Kidney epithelial cell (primary cell): Measurements from ENCODE around the gene ZC2HC1B. TPM values are rescaled to one million over a fixed set of nuclear protein-coding genes. Genes with fewer than 3 reads are reported as not detected.

Source experiments
- DNase-seq: peaks from one replicate; pipeline ENCODE4 v3.0.0-alpha.2; 2010; ENCODE audit warnings: low read depth
- H3K27me3 ChIP-seq: 2 replicates; pipeline ENCODE4 v1.6.0; 2011; ENCODE audit warnings: low read length; ENCODE audit not compliant: control insufficient read depth, insufficient read depth
- H3K36me3 ChIP-seq: 2 replicates; pipeline ENCODE4 v1.5.1; 2011; ENCODE audit warnings: low read length; ENCODE audit not compliant: control insufficient read depth, insufficient read depth
- H3K4me3 ChIP-seq: 2 replicates; pipeline ENCODE4 v1.5.1; 2011; ENCODE audit warnings: low read depth, mild to moderate bottlenecking, control low read depth, low read length
- total RNA-seq: library from RNA; depleted of rRNA; stranded (reverse); fragments of >200 nt; gene quantifications from 2 replicates; pipeline ENCODE4 v1.2.3, GENCODE V29; 2015
- TF ChIP-seq, protein P1 (sequence below): IDR thresholded peaks from 2 replicates; pipeline ENCODE4 v1.5.1; 2011; ENCODE audit warnings: mild to moderate bottlenecking, moderate library complexity, low read length, control low read depth, inconsistent platforms; ENCODE audit not compliant: insufficient read depth, poor library complexity, severe bottlenecking

The ZC2HC1B gene, protein sequence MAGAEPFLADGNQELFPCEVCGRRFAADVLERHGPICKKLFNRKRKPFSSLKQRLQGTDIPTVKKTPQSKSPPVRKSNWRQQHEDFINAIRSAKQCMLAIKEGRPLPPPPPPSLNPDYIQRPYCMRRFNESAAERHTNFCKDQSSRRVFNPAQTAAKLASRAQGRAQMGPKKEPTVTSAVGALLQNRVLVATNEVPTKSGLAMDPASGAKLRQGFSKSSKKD
- total RNA-seq, result not detected in 2 replicates

DNA sequence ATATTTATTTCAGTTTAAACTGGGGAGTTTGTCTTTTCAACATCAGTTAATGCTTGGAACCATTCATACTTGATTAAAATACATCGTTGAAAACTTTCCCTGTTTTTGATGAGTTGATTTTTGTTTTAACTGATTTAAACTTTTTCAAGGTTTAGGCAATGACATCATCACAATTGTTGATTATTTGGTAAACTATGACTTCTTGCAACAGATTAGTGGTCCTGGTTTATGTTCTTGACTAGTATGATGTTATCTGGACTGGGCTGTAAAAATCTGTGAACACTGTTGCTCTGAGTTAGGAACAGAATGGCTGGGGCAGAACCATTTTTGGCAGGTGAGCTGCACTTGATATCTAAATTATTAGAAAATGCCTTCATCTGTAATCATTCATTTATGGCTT is at the start of gene ZC2HC1B:
TSS of gene ZC2HC1B (plus strand) at position 241 of the 400 bp plus-strand sequence. CDS start at position 307, 66 bp downstream.
- DNase-seq, result no peak
- no peak within 1 kb of the TSS for H3K4me3 ChIP-seq
- H3K27me3 ChIP-seq, result no peaks in the 10 kb centered on the region
- TF ChIP-seq, protein P1, sequence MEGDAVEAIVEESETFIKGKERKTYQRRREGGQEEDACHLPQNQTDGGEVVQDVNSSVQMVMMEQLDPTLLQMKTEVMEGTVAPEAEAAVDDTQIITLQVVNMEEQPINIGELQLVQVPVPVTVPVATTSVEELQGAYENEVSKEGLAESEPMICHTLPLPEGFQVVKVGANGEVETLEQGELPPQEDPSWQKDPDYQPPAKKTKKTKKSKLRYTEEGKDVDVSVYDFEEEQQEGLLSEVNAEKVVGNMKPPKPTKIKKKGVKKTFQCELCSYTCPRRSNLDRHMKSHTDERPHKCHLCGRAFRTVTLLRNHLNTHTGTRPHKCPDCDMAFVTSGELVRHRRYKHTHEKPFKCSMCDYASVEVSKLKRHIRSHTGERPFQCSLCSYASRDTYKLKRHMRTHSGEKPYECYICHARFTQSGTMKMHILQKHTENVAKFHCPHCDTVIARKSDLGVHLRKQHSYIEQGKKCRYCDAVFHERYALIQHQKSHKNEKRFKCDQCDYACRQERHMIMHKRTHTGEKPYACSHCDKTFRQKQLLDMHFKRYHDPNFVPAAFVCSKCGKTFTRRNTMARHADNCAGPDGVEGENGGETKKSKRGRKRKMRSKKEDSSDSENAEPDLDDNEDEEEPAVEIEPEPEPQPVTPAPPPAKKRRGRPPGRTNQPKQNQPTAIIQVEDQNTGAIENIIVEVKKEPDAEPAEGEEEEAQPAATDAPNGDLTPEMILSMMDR, result no peak
- H3K36me3 ChIP-seq, result no peaks in the 10 kb centered on the region

DNA sequence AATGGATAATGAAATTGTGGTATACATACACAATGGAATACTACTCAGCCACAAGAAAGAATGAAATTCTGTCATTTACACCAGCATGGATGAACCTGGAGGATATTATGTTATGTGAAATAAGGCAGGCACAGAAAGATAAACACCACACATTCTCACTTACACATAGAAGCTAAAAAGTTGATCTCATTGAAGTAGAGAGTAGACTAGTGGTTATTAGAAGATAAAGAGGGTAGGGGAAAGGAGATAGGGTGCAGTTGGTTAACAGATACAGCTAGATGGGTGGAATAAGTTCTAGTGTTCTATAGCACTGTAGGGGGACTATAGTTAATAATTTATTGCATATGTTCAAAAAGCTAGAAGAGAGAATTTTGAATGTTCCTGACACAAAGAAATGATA is 46.7 kb upstream of the ZC2HC1B start:
- TF ChIP-seq, protein P1, result no peak
- no peak overlapping the region for H3K4me3 ChIP-seq
- no peaks in the 10 kb centered on the region for H3K27me3 ChIP-seq
- no peak for DNase-seq
- no peaks in the 10 kb centered on the region for H3K36me3 ChIP-seq

DNA sequence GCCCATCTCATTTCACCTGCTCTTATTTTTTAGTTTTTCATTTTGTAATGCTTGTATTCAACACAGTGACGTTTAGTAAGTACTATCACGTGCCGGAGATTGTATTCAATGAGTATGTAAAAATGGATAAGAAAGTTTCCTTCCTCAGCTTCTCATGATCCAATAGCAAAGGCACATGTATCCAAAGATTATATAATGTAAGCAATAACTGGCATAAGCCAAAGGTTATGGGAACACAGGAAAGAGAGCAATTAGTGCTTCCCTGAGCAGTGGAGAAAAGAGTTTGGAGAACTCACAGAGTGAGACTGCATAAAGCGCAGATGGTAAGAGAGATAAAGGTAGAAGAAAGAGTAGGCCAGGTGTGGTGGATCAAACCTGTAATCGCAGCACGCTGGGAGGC is 42.9 kb upstream of the ZC2HC1B start:
- no peak for DNase-seq
- Histone ChIP-seq H3K27me3 (no peaks in the 10 kb centered on the region), H3K36me3 (no peaks in the 10 kb centered on the region), H3K4me3 (no peak overlapping the region)
- TF ChIP-seq, protein P1, result no peak

DNA sequence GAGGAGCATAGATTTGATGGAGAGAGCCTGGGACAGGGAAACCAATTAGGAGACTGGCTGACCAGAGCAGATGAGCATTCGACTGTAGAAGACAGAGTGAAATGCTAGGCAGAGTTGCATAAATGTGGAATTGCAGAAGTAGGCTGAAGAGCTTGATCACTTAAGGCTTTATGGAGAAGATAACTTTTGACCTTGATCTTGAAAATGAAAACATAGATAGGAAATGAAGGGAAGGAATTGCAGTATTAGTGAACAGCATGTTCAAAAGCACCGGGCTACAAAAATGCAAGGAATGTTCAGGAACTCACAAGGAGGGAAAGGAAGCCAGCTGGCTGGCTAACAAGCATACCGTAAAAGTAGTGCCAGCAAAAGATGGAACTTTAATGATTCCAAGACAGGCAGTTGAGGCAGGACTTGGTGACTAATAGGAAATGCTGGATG is 41.7 kb upstream of the ZC2HC1B start:
- Histone ChIP-seq H3K36me3 (no peaks in the 10 kb centered on the region), H3K27me3 (no peaks in the 10 kb centered on the region), H3K4me3 (no peak overlapping the region)
- TF ChIP-seq, protein P1, result no peak
- DNase-seq, result no peak

DNA sequence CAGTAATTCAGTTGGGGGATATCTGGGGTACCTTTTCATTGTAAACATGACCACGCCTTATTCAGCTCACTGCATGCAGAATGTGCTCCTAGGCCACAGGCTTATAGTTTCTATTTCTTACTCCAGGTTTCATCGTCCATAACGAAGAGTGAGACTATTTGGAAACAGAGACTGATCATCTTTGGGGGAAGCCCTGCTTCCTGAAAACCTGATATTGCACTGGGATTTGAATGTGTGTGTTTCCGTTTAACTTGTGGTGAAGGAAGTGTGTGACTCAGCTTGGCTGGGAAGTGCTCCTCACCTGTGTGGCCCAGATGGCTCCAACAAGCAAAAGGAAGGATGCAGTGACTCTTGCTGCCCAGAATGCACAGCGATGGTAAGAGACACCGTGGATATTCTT is 40.7 kb upstream of the ZC2HC1B start:
- TF ChIP-seq, protein P1, result no peak
- Histone ChIP-seq H3K4me3 (no peak overlapping the region), H3K36me3 (no peaks in the 10 kb centered on the region), H3K27me3 (no peaks in the 10 kb centered on the region)
- DNase-seq, result no peak

DNA sequence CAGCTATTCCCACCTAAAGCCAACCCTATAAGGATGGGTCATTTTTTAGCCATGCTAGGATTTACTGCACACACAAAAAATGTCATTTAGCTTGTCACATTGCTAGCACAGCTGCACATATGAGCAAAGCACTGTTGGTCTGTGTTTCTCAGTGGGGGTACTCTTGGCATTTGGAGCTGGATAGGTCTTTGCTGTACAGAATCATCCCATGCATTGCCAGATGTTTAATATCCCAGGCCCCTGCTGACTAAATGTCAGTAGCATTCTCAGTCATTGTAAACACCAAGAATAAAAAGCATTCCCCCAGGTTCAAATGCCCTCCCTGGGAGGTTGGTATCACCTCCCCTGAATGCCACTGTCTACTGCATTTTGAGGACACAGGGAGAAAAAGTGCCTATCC is 35.7 kb upstream of the ZC2HC1B start:
- H3K36me3 ChIP-seq, result no peaks in the 10 kb centered on the region
- H3K4me3 ChIP-seq, result no peak overlapping the region
- no peak for DNase-seq
- TF ChIP-seq, protein P1, result no peak
- no peaks in the 10 kb centered on the region for H3K27me3 ChIP-seq
